ENCODE results near the gene DDX5. TPM values are rescaled to one million over a fixed set of nuclear protein-coding genes. Genes with fewer than 3 reads are reported as not detected.
A peak's percentile ranks its signal among the peaks of the same experiment; 100 is the strongest.

The DDX5 gene
- total RNA-seq, 6 donors from 2014 or later, result 554 to 1,286 (median 754) TPM

DNA sequence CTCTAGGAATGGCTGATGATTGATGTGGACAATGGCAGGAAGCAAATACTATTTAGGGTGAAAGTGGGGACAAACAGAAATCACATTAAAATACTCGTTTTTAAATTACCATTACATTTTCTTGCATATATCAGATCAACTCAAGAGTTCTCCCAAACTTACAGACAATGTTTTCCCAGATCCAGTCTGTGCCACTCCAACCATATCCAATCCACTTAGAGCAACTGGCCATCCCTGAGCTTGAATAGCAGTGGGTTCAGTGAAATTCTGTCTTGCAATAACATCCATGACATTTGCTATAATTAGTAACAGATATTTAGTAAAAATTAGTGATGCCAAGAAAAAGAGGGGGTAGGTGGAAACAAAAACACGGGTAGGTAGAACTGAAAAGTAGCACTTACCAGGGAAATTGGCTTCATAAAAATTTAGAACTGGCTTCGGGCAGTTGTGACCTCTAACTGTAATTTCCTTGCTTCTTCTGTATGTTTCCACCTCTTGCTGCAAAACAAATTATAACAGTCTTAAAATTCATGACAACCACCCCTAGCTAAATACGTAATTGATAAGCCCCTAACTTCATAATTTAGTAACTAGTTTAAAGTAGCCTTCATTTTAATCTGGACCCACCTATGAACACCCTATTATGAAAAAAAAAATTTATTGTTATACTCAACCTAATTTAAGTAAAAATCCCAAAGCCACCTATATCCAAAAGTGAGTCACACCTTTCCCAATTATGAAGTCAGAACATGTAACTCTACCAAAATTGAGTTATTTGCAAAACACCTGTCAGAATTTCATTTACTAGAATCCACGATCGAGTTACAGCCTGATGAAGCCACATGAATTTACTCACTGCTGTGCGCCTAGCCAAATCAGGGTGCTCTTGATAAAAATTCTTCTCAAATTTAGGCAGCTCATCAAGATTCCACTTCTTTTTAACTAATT, 2.0 kb downstream of the DDX5 start:
- H3K27me3 ChIP-seq, result no peaks in the 10 kb centered on the region
- WGBS, 2 donors, result 25 to 28% methylated on average over 7 of the region's 7 CpGs
- ATAC-seq (ENCODE audit: low FRiP score in 2 of 2), result no peak
- H3K4me1 ChIP-seq, result peaks cover 46 to 64% (median 57%) of the 10 kb centered on the region in 4 donors
- H3K27ac ChIP-seq, result peak overlapping the region; percentile 99 to 100 (median 100)
- TF ChIP-seq POLR2A (IDR thresholded peaks at IDR 0.05) (no peak), POLR2AphosphoS5 (IDR thresholded peaks at IDR 0.05) (no peak), EP300 (IDR thresholded peaks at IDR 0.05) (no peak)
- TF ChIP-seq, protein P1, sequence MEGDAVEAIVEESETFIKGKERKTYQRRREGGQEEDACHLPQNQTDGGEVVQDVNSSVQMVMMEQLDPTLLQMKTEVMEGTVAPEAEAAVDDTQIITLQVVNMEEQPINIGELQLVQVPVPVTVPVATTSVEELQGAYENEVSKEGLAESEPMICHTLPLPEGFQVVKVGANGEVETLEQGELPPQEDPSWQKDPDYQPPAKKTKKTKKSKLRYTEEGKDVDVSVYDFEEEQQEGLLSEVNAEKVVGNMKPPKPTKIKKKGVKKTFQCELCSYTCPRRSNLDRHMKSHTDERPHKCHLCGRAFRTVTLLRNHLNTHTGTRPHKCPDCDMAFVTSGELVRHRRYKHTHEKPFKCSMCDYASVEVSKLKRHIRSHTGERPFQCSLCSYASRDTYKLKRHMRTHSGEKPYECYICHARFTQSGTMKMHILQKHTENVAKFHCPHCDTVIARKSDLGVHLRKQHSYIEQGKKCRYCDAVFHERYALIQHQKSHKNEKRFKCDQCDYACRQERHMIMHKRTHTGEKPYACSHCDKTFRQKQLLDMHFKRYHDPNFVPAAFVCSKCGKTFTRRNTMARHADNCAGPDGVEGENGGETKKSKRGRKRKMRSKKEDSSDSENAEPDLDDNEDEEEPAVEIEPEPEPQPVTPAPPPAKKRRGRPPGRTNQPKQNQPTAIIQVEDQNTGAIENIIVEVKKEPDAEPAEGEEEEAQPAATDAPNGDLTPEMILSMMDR (IDR thresholded peaks at IDR 0.05), result no peak
- H3K4me3 ChIP-seq, result peak overlapping the region; percentile 66 to 85 (median 78)
- H3K9me3 ChIP-seq, result no peaks in the 10 kb centered on the region
- peaks cover 47 to 59% (median 57%) of the 10 kb centered on the region in 4 donors for H3K36me3 ChIP-seq
- no peak for DNase-seq

GRCh38 chr17:64503341-64503740, 2.7 kb downstream of the DDX5 start:
- no peaks in the 10 kb centered on the region for H3K27me3 ChIP-seq
- WGBS, 2 donors, result 71 to 76% methylated on average over 5 of the region's 5 CpGs
- H3K9me3 ChIP-seq, result no peaks in the 10 kb centered on the region
- H3K27ac ChIP-seq, result peak overlapping the region in 2 of 4 donors; percentile 4 to 7
- no peak for DNase-seq
- no peak for ATAC-seq (ENCODE audit: low FRiP score in 2 of 2)
- H3K36me3 ChIP-seq, result peaks cover 55 to 67% (median 62%) of the 10 kb centered on the region in 4 donors
- TF ChIP-seq POLR2A (IDR thresholded peaks at IDR 0.05), result no peak
- TF ChIP-seq, protein P1 (IDR thresholded peaks at IDR 0.05), result no peak
- TF ChIP-seq EP300 (IDR thresholded peaks at IDR 0.05), result no peak
- no peak for TF ChIP-seq POLR2AphosphoS5 (IDR thresholded peaks at IDR 0.05)
- peaks cover 41 to 63% (median 52%) of the 10 kb centered on the region in 4 donors for H3K4me1 ChIP-seq
- H3K4me3 ChIP-seq, result peak overlapping the region in 1 of 4 donors; percentile 66

DNA sequence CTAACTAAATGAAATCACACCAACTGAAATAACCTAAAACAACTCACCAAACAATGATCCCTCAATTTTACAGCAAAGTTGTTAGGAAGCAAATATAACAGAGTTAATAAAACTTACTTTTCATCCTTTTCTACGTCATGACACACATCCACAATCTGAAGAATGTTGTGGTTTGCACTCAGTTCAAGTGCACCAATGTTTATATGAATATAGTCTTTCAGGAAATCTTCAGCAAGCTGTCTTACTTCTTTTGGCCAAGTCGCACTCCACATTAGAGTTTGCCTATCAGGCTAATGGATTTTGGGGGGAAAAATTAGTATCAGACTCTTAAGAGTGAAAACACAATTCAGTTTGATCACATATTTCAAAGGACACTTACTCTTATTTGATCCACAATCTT, 3.3 kb downstream of the DDX5 start:
- DNase-seq, result no peak
- Histone ChIP-seq H3K9me3 (no peaks in the 10 kb centered on the region), H3K27ac (peak overlapping the region in 2 of 4 donors; percentile 7 to 15), H3K27me3 (no peaks in the 10 kb centered on the region), H3K36me3 (peaks cover 55 to 72% (median 66%) of the 10 kb centered on the region in 4 donors), H3K4me1 (peaks cover 41 to 63% (median 51%) of the 10 kb centered on the region in 4 donors), H3K4me3 (peak overlapping the region in 1 of 4 donors; percentile 66)
- ATAC-seq (ENCODE audit: low FRiP score in 2 of 2), result no peak
- TF ChIP-seq EP300 (IDR thresholded peaks at IDR 0.05) (no peak), POLR2AphosphoS5 (IDR thresholded peaks at IDR 0.05) (no peak), POLR2A (IDR thresholded peaks at IDR 0.05) (no peak)
- TF ChIP-seq, protein P1 (IDR thresholded peaks at IDR 0.05), result no peak
- 68 to 76% methylated on average over 2 of the region's 2 CpGs for WGBS, 2 donors

- DNase-seq, result no peak
- Histone ChIP-seq H3K27ac (peak overlapping the region in 1 of 4 donors; percentile 15), H3K27me3 (no peaks in the 10 kb centered on the region), H3K4me1 (peaks cover 44 to 68% (median 56%) of the 10 kb centered on the region in 4 donors), H3K4me3 (peak overlapping the region in 1 of 4 donors; percentile 66), H3K9me3 (no peaks in the 10 kb centered on the region), H3K36me3 (peaks cover 55 to 78% (median 67%) of the 10 kb centered on the region in 4 donors)
- TF ChIP-seq POLR2AphosphoS5 (IDR thresholded peaks at IDR 0.05) (no peak), EP300 (IDR thresholded peaks at IDR 0.05) (no peak), POLR2A (IDR thresholded peaks at IDR 0.05) (no peak)
- TF ChIP-seq, protein P1 (IDR thresholded peaks at IDR 0.05), result no peak
- ATAC-seq (ENCODE audit: low FRiP score in 2 of 2), result no peak
- WGBS, 2 donors, result 66 to 76% methylated on average over 3 of the region's 3 CpGs
Observed at GRCh38 chr17:64502021-64502420, 4.1 kb downstream of the DDX5 start.
